GM21737 (cell line): ENCODE measurements around the gene CPA1.

Experiments
- ATAC-seq: cut with Tn5 transposase; IDR thresholded peaks from one replicate; pipeline ENCODE4 v1.9.1; 2021; ENCODE audit warnings: mild to moderate bottlenecking, moderate library complexity; ENCODE audit not compliant: unreplicated experiment

CPA1 gene

GRCh38 chr7:130353196-130353595 is 27.1 kb upstream of the CPA1 start:
- no peak for ATAC-seq

GRCh38 chr7:130356121-130356875 is 24.0 kb upstream of the CPA1 start:
- no peak for ATAC-seq

GRCh38 chr7:130356876-130357611 is 23.2 kb upstream of the CPA1 start:
- ATAC-seq, result no peak

DNA sequence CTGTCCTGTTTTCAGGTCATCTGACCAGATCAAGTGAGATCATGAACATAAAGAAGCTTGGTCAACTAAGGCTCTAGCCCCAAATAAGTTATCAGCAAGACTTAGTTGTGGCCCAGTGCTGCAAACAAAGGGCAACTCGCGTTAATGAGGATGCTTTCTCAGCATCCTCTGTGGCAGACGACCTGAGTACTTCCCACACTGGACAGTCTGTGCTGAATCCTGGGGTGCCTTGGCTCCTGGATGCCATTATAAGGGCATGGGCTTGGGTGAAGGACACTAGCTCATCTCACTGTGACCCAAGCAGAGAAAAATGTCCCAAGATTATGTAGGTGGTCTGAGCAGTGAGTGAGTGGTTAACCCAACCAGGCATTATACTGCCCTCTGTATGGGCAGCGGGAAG is 21.8 kb upstream of the CPA1 start:
- ATAC-seq, result no peak

- no peak for ATAC-seq
Measured at GRCh38 chr7:130359276-130359857, 20.9 kb upstream of the CPA1 start.

- no peak for ATAC-seq
Measured at GRCh38 chr7:130360518-130360917, 19.8 kb upstream of the CPA1 start.

DNA sequence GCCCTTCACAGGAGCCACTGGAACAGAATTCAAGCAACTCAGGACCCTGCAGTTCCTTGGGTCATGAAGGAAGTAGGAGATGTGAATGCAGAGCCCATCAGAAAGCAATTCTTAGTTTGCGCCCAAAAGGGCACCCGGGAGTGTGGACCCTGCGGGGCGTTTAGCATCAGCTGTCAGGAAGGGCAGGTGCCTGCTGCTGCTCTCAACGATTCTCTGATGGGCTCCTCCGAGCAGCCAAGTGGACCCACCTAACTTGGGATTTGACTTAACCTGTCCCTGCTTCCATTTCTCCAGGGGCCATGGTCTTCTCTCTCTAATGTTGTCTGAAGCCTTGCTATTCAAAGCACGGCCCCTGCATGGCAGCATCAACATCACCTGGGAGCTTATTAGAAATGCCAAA is 18.6 kb upstream of the CPA1 start:
- no peak for ATAC-seq

GRCh38 chr7:130362251-130362816 is 18.0 kb upstream of the CPA1 start:
- ATAC-seq, result no peak

DNA sequence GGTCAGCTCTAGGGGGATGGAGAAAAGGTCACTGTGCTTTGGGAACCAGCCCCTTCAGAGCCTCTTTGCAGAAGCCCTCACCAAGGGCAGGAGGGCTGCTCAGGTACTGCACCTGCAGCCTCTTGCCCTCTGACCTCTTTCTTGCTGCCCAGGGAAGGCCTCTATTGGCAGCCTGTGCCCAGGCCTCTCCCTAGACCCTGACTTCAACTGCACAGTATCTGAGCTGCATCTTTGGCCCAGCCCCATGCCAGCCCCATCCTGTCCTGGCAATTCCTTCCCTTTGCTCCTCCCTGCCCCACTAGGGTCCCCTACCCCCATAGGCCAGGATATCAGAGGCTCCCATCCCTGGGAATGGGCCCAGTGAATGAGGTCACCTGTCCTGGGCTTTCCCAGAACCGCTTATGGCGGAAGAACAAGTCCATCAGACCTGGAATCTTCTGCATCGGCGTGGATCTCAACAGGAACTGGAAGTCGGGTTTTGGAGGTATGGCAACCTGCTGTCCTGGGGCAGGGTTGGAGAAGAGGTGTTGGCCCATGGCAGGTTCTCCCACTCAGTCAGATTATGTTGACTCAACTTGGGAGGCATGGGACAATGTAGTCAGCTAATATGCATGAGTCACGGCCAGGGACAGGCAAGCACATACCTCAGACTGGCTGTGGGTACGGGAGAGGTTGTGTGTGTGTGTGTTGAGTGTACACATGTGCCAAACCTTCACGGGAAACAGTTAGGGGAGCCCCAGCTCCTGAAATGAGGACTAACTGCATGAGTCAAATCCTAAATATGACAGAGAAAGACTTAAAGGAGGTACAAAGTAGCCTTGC is 17.1 kb upstream of the CPA1 start:
- no peak for ATAC-seq

DNA sequence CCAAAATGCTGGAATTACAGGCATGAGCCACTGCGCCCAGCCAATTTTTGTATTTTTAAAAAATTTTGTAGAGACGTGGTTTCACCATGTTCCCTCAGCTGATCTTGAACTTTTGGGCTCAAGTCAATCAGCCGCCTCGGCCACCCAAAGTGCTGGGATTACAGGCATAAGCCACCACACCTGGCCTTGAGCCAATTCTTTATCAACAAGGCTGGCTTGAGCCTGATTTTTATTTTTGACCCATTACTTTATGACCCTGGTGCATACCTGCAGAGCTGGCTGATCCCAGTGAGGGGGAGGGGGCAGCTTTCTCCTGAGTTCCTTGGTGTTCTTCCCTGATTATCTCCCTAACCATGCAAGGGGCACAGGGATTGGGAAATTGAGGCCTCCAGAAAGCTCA is 15.8 kb upstream of the CPA1 start:
- no peak for ATAC-seq

- ATAC-seq, result no peak
Measured at GRCh38 chr7:130365088-130365487, 15.2 kb upstream of the CPA1 start.

GRCh38 chr7:130365511-130366441 is 14.5 kb upstream of the CPA1 start:
- ATAC-seq, result no peak

- no peak for ATAC-seq
Measured at GRCh38 chr7:130366564-130366963, 13.7 kb upstream of the CPA1 start.

DNA sequence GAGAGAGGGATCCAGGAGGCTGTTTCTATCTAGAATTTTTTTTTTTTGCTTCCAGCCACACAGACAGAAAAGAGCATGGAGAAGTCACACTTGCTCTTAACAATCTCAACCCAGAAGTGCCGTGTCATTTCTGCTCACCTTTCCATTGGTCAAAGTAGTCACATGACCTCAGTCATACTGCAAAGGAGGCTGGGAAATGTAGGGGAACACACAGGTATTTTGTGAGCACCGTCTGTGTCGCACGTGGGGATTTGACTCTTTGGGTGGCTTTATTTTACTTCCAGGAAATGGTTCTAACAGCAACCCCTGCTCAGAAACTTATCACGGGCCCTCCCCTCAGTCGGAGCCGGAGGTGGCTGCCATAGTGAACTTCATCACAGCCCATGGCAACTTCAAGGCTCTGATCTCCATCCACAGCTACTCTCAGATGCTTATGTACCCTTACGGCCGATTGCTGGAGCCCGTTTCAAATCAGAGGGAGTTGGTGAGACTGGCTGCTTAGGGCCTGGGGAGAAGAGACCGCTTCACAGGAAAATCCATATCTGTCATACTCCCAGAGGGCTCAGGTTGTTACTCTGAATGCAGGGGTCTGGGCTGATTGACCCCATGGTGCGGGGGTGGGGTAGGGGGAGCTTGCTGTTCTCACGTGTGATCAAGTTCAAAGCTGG is 13.1 kb upstream of the CPA1 start:
- no peak for ATAC-seq

DNA sequence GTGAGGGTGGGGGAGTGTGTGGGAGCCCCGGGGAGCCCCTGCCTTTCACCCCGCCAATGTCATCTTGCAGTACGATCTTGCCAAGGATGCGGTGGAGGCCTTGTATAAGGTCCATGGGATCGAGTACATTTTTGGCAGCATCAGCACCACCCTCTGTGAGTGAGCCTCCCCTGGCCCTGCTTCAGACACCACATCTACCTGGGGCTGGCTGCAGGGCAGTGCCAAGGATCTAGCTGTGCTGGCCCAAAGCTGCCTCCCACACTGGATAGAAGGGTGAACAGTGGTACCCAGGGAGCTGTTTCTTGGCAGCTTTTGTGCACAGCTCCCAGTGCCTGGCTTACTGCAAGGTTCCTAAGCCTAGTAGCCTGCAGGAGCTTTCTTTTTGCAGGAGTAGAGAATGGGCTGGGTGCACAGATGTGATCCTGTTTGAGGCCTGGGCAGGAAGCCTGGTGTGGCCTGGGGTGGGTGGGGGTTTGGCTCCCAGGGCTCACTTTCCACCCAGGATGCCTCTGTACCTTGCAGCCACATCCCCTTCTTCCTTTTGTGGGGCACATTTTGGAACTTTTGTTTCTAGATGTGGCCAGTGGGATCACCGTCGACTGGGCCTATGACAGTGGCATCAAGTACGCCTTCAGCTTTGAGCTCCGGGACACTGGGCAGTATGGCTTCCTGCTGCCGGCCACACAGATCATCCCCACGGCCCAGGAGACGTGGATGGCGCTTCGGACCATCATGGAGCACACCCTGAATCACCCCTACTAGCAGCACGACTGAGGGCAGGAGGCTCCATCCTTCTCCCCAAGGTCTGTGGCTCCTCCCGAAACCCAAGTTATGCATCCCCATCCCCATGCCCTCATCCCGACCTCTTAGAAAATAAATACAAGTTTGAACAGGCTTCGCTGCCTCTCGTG is 12.2 kb upstream of the CPA1 start:
- ATAC-seq, result no peak

GRCh38 chr7:130369110-130369711 is 11.1 kb upstream of the CPA1 start:
- ATAC-seq, result no peak

- no peak for ATAC-seq
Measured at GRCh38 chr7:130369831-130370550, 10.3 kb upstream of the CPA1 start.
